H9 (cell line): ENCODE data around the gene MAGI1. TPM values are rescaled to one million over a fixed set of nuclear protein-coding genes. Genes with fewer than 3 reads are reported as not detected.

Experiments used
- DNase-seq: peaks from one replicate; pipeline ENCODE4 v3.0.0-alpha.2; 2017
- H2AFZ ChIP-seq: one replicate; pipeline ENCODE4 v1.6.1; 2013; ENCODE audit warnings: mild to moderate bottlenecking, low read length, control low read depth, moderate library complexity
- H2AK5ac ChIP-seq: 2 replicates; pipeline ENCODE4 v1.6.1; 2013; ENCODE audit warnings: low read length, control low read depth, mixed read lengths; ENCODE audit not compliant: insufficient read length
- H2BK120ac ChIP-seq: one replicate; pipeline ENCODE4 v1.6.1; 2013; ENCODE audit warnings: low read depth, mild to moderate bottlenecking, low read length, control low read depth, inconsistent platforms; ENCODE audit not compliant: poor library complexity, severe bottlenecking
- H2BK12ac ChIP-seq: 2 replicates; pipeline ENCODE4 v1.6.1; 2013; ENCODE audit warnings: low read length, control low read depth, mixed read lengths, low read depth; ENCODE audit not compliant: insufficient read length
- H2BK15ac ChIP-seq: 2 replicates; pipeline ENCODE4 v1.6.1; 2013; ENCODE audit warnings: low read depth, low read length, control low read depth
- H2BK20ac ChIP-seq: one replicate; pipeline ENCODE4 v1.6.1; 2013; ENCODE audit warnings: low read depth, mild to moderate bottlenecking, low read length, control low read depth, inconsistent platforms; ENCODE audit not compliant: poor library complexity, severe bottlenecking
- H2BK5ac ChIP-seq: 2 replicates; pipeline ENCODE4 v1.6.1; 2013; ENCODE audit warnings: low read length, control low read depth, mixed read lengths; ENCODE audit not compliant: insufficient read length
- H3K14ac ChIP-seq: 2 replicates; pipeline ENCODE4 v1.6.1; 2013; ENCODE audit warnings: low read length, control low read depth; ENCODE audit not compliant: insufficient read depth
- H3K18ac ChIP-seq: 2 replicates; pipeline ENCODE4 v1.6.1; 2013; ENCODE audit warnings: low read depth, mild to moderate bottlenecking, mixed read lengths, low read length, control low read depth; ENCODE audit not compliant: insufficient read length
- H3K23ac ChIP-seq: 2 replicates; pipeline ENCODE4 v1.6.1; 2013; ENCODE audit warnings: low read length, control low read depth, mixed read lengths, low read depth; ENCODE audit not compliant: insufficient read length
- H3K23me2 ChIP-seq: 2 replicates; pipeline ENCODE4 v1.6.1; 2013; ENCODE audit warnings: low read depth, mild to moderate bottlenecking, mixed read lengths, low read length, control low read depth; ENCODE audit not compliant: insufficient read length, poor library complexity, severe bottlenecking
- H3K27ac ChIP-seq: 2 replicates; pipeline ENCODE4 v1.5.1; 2013; ENCODE audit warnings: low read length, control low read depth, mixed read lengths, low read depth; ENCODE audit not compliant: insufficient read length
- H3K27me3 ChIP-seq: 2 replicates; pipeline ENCODE4 v1.6.1; 2013; ENCODE audit warnings: low read length, control low read depth, inconsistent platforms; ENCODE audit not compliant: insufficient read depth
- H3K4ac ChIP-seq: 2 replicates; pipeline ENCODE4 v1.6.1; 2013; ENCODE audit warnings: low read depth, mild to moderate bottlenecking, control low read depth, inconsistent platforms, low read length, moderate library complexity
- H3K4me1 ChIP-seq: 2 replicates; pipeline ENCODE4 v1.6.1; 2013; ENCODE audit warnings: low read length, control low read depth, inconsistent platforms; ENCODE audit not compliant: insufficient read depth
- H3K4me2 ChIP-seq: 2 replicates; pipeline ENCODE4 v1.6.1; 2013; ENCODE audit warnings: low read length, control low read depth, mixed read lengths; ENCODE audit not compliant: insufficient read length, insufficient read depth
- H3K56ac ChIP-seq: 2 replicates; pipeline ENCODE4 v1.6.1; 2013; ENCODE audit warnings: low read depth, mild to moderate bottlenecking, mixed read lengths, low read length, control low read depth; ENCODE audit not compliant: insufficient read length
- H3K79me1 ChIP-seq: 2 replicates; pipeline ENCODE4 v1.6.1; 2013; ENCODE audit warnings: low read depth, mild to moderate bottlenecking, moderate library complexity, low read length, control low read depth, inconsistent platforms; ENCODE audit not compliant: insufficient read depth, poor library complexity, severe bottlenecking
- H3K79me2 ChIP-seq: 2 replicates; pipeline ENCODE4 v1.6.1; 2013; ENCODE audit warnings: low read length, control low read depth, inconsistent platforms; ENCODE audit not compliant: insufficient read depth
- H3K9ac ChIP-seq: 2 replicates; pipeline ENCODE4 v1.6.1; 2013; ENCODE audit warnings: low read length, control low read depth, mixed read lengths; ENCODE audit not compliant: insufficient read length; ENCODE audit errors: extremely low read depth
- H3K9me3 ChIP-seq: one replicate; pipeline ENCODE4 v1.6.1; 2013; ENCODE audit warnings: low read depth, low read length, inconsistent platforms; ENCODE audit not compliant: control insufficient read depth
- H3T11ph ChIP-seq: one replicate; pipeline ENCODE4 v1.6.1; 2013; ENCODE audit warnings: mild to moderate bottlenecking, low read length, control low read depth, inconsistent platforms
- H4K20me1 ChIP-seq: one replicate; pipeline ENCODE4 v1.6.1; 2013; ENCODE audit not compliant: control insufficient read depth, insufficient read length, insufficient read depth
- H4K5ac ChIP-seq: 2 replicates; pipeline ENCODE4 v1.6.1; 2013; ENCODE audit warnings: low read depth, mild to moderate bottlenecking, mixed read lengths, low read length, control low read depth; ENCODE audit not compliant: insufficient read length
- H4K8ac ChIP-seq: replicated peaks from 2 replicates; pipeline ENCODE4 v1.6.1; 2013; ENCODE audit warnings: low read length, control low read depth, mixed read lengths, low read depth; ENCODE audit not compliant: insufficient read length
- H4K91ac ChIP-seq: 2 replicates; pipeline ENCODE4 v1.6.1; 2013; ENCODE audit warnings: low read depth, mild to moderate bottlenecking, moderate library complexity, mixed read lengths, low read length, control low read depth; ENCODE audit not compliant: insufficient read length
- H3K27ac Mint-ChIP-seq, 3 experiments: 2 replicates in 2 of 3; 3 replicates in 1 of 3; pipeline ENCODE4 v1.8.0; 2020 to 2021; ENCODE audit warnings: mixed read lengths in 3 of 3, mild to moderate bottlenecking in 1 of 3, moderate library complexity in 1 of 3
- H3K27me3 Mint-ChIP-seq: 2 replicates; pipeline ENCODE4 v1.8.0; 2021; ENCODE audit warnings: low read depth, mild to moderate bottlenecking, moderate library complexity, mixed read lengths
- H3K36me3 Mint-ChIP-seq, 3 experiments: 2 replicates in 2 of 3; 3 replicates in 1 of 3; pipeline ENCODE4 v1.8.0; 2020 to 2021; ENCODE audit warnings: low read depth in 3 of 3, mixed read lengths in 3 of 3; ENCODE audit not compliant: insufficient read depth in 1 of 3
- H3K4me1 Mint-ChIP-seq, 2 experiments: 2 replicates each; pipeline ENCODE4 v1.8.0; 2020; ENCODE audit warnings: mixed read lengths in 2 of 2
- H3K4me3 Mint-ChIP-seq, 2 experiments: 2 replicates in 1 of 2; 3 replicates in 1 of 2; pipeline ENCODE4 v1.8.0; 2020 to 2021; ENCODE audit warnings: mild to moderate bottlenecking in 2 of 2, mixed read lengths in 2 of 2, moderate library complexity in 1 of 2
- H3K9me3 Mint-ChIP-seq, 2 experiments: 2 replicates in 1 of 2; 3 replicates in 1 of 2; pipeline ENCODE4 v1.8.0; 2020; ENCODE audit warnings: mild to moderate bottlenecking in 2 of 2, mixed read lengths in 2 of 2, moderate library complexity in 1 of 2
- CTCF ChIP-seq: fragments of 200-600 bp; sonication (generic); conservative IDR thresholded peaks from 3 replicates; pipeline ENCODE4 v1.8.0; 2021; ENCODE audit warnings: antibody characterized with exemption, mild to moderate bottlenecking
- WGBS: extraction: QIAGEN DNeasy Blood & Tissue Kit; methylation state at CpG from one replicate; pipeline ENCODE4 v1.1.7; 2013; ENCODE audit warnings: missing lambda C conversion rate, low lambda C conversion rate, mixed read lengths; ENCODE audit not compliant: insufficient read length; ENCODE audit errors: extremely low coverage; 5-methylcytosine and 5-hydroxymethylcytosine counted together
- total RNA-seq: library from RNA; stranded (reverse); gene quantifications from 2 replicates; pipeline ENCODE4 v1.2.1, GENCODE V29; 2021

The MAGI1 gene
- total RNA-seq, 1 experiment from 2014 or later = 65.7 TPM

GRCh38 chr3:65361448-65361847 is 677.3 kb downstream of the MAGI1 start:
- Histone ChIP-seq H3K18ac (no peak overlapping the region), H4K20me1 (no peaks in the 10 kb centered on the region), H3K23me2 (no peaks in the 10 kb centered on the region), H3K79me1 (no peaks in the 10 kb centered on the region), H3K4me2 (no peak overlapping the region), H2BK12ac (no peak overlapping the region), H4K5ac (no peak overlapping the region), H2BK15ac (no peak overlapping the region), H4K8ac (no peak overlapping the region), H3K14ac (no peak overlapping the region), H3K9ac (no peak overlapping the region), H2AK5ac (no peak overlapping the region), H3K56ac (no peak overlapping the region), H3T11ph (no peak overlapping the region), H4K91ac (no peak overlapping the region), H3K9me3 (no peaks in the 10 kb centered on the region), H3K79me2 (no peaks in the 10 kb centered on the region), H3K4me1 (no peaks in the 10 kb centered on the region), H2AFZ (no peak overlapping the region), H3K4ac (no peak overlapping the region), H2BK20ac (no peak overlapping the region), H3K27me3 (no peaks in the 10 kb centered on the region; the same call in 1 of the 2 replicates), H2BK120ac (no peak overlapping the region), H3K23ac (no peak overlapping the region), H3K27ac (no peak overlapping the region), H2BK5ac (no peak overlapping the region)
- Mint-ChIP-seq H3K4me3 (no peak overlapping the region), H3K27ac (no peak overlapping the region), H3K36me3 (peaks cover 24 to 63% (median 61%) of the 10 kb centered on the region in 3 experiments), H3K9me3 (no peaks in the 10 kb centered on the region), H3K4me1 (peaks cover 3 to 12% of the 10 kb centered on the region in 2 experiments), H3K27me3 (no peaks in the 10 kb centered on the region)
- DNase-seq = no peak
- no peak for TF ChIP-seq CTCF
- no CpG with 5 or more reads among the region's 2 CpGs for WGBS
